Iris pigment epithelial cell (primary cell): ENCODE data around the gene BCAS3.

Experiments used
- DNase-seq: peaks from one replicate; pipeline ENCODE4 v3.0.0-alpha.2; 2011; ENCODE audit warnings: low read depth

Gene BCAS3

GRCh38 chr17:61384692-61385576 lies 707.3 kb downstream of the BCAS3 start:
- DNase-seq = no peak

GRCh38 chr17:61385577-61386236 lies 708.1 kb downstream of the BCAS3 start:
- DNase-seq = no peak

- no peak for DNase-seq
Observed at GRCh38 chr17:61386251-61386650, 708.6 kb downstream of the BCAS3 start.

- DNase-seq = no peak
Observed at GRCh38 chr17:61387011-61387410, 709.4 kb downstream of the BCAS3 start.

- DNase-seq = no peak
Observed at GRCh38 chr17:61387511-61388305, 710.1 kb downstream of the BCAS3 start.

- no peak for DNase-seq
Observed at GRCh38 chr17:61388561-61389356, 711.1 kb downstream of the BCAS3 start.

- DNase-seq = peak; percentile 40
Observed at GRCh38 chr17:61389670-61390478, 712.2 kb downstream of the BCAS3 start.

GRCh38 chr17:61390479-61390791 lies 712.8 kb downstream of the BCAS3 start:
- DNase-seq = no peak

GRCh38 chr17:61391595-61392291 lies 714.1 kb downstream of the BCAS3 start:
- DNase-seq = no peak

GRCh38 chr17:61392679-61393078 lies 715.0 kb downstream of the BCAS3 start:
- no peak for DNase-seq

- DNase-seq = no peak
Observed at GRCh38 chr17:61393550-61393903, 715.9 kb downstream of the BCAS3 start.

- no peak for DNase-seq
Observed at GRCh38 chr17:61393904-61394629, 716.4 kb downstream of the BCAS3 start.

- DNase-seq = no peak
Observed at GRCh38 chr17:61394630-61395408, 717.2 kb downstream of the BCAS3 start.

GRCh38 chr17:61395409-61395982 lies 717.8 kb downstream of the BCAS3 start:
- no peak for DNase-seq

GRCh38 chr17:61395983-61396585 lies 718.4 kb downstream of the BCAS3 start:
- no peak for DNase-seq

GRCh38 chr17:61396586-61397085 lies 719.0 kb downstream of the BCAS3 start:
- DNase-seq = no peak

GRCh38 chr17:61397086-61397842 lies 719.6 kb downstream of the BCAS3 start:
- DNase-seq = no peak
